Measurements from ENCODE around the gene HEY2.

HEY2 gene

DNA sequence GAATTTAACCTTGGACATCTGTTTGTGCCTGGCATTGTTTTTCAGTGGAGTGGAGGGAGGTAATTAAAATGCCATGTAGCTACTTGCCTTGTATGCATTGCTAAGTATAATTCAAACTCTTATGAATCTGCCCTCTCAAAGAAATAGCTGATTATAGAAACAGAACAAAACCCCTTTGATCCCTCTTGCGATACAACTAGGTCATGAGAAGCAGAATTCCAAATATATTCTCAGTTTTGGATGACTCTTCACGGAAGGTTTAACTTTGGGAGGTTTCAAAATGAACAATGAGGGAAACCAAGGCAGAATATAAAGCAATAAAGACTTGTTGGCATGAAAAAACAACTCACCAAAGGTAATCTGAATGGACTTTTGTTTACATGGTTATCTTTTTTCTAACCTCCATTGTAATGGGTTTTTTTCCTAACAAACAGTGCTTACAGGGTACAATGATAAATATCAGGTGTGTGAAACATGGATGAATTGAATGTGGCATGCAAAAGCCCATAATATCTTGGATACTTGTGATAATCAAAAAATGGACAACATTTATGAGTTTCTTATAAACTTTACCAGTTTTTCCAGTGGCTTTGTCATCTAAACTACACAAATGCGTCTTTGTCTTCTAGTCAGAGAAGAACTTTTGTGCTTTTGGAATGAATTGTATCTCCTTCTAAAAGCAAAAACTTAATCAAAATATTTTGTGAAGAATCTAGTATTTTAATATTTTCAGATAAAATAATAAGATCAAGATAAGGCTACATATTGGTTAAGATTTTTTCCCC lies 15.7 kb upstream of the HEY2 start:
- H3K4me1 Mint-ChIP-seq (ENCODE audit: low read depth), result no peaks in the 10 kb centered on the region

DNA sequence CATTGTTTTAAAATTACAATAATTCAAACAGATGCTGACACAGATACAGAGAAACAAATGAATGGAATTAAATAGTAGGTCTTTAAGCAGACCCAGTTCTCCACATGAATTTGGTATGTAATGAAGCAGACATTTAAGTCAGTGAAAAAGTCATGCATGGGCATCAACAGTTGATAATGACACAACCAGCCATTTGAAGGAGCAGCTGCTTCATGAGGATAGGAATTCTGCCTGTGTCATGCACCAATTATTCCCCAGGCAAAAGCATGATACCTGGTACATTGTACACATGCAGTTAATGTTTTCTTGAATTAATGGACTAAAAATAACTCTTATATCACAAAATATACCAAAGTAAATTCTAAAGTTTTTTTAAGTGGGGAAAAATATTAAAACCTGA lies 11.2 kb upstream of the HEY2 start:
- Mint-ChIP-seq H3K9me3 (ENCODE audit: low read depth) (no peaks in the 10 kb centered on the region), H3K4me1 (ENCODE audit: low read depth) (no peaks in the 10 kb centered on the region), H3K27ac (no peak overlapping the region), H3K27me3 (peaks cover 20% of the 10 kb centered on the region), H3K4me3 (no peak overlapping the region), H3K36me3 (no peaks in the 10 kb centered on the region)

More for the DNA sequence above, 15.7 kb upstream of the HEY2 start:
- no peak overlapping the region for H3K27ac Mint-ChIP-seq
- no peaks in the 10 kb centered on the region for H3K9me3 Mint-ChIP-seq (ENCODE audit: low read depth)
- no peaks in the 10 kb centered on the region for H3K36me3 Mint-ChIP-seq
- no peak overlapping the region for H3K4me3 Mint-ChIP-seq
- H3K27me3 Mint-ChIP-seq, result peaks cover 28% of the 10 kb centered on the region

DNA sequence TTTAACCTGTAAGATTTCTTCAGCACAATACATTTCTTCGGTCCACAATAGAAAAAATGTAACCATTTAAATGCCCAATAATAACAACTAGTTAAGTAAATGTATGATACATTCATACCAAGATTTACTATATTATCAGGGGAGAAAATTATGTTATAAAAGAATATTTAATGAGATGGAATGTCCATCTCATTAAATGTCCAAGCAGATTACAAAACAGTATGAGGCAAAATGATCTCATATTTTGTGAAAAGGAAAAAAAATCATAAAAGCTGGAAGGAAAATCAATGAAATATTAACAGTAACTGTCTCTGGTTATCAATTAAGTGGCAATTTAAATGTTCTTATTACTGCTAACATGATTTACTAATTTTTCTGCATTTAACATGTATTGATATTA lies 10.1 kb upstream of the HEY2 start:
- H3K27ac Mint-ChIP-seq, result no peak overlapping the region
- H3K9me3 Mint-ChIP-seq (ENCODE audit: low read depth), result no peaks in the 10 kb centered on the region
- H3K4me1 Mint-ChIP-seq (ENCODE audit: low read depth), result no peaks in the 10 kb centered on the region
- peaks cover 21% of the 10 kb centered on the region for H3K27me3 Mint-ChIP-seq
- no peak overlapping the region for H3K4me3 Mint-ChIP-seq
- no peaks in the 10 kb centered on the region for H3K36me3 Mint-ChIP-seq

DNA sequence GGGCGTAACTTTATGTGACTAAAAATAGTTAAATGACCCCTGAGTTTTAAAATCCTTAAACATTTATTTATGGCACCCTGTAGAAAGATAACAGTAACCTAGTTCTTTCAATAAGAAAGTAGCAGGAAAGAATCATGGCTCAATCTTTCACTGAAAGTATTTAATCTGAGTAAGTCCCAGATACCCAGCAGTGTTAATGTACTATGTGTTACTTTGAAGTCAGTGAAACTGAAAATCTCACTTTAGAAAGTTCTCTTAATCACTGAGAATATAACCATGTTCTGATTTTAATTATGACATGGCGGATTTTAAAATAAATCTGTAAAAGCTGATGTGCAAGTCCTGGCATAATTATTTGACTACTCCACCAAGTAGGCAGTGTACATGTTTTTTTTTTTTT lies 8.1 kb upstream of the HEY2 start:
- no peak overlapping the region for H3K4me3 Mint-ChIP-seq
- peaks cover 22% of the 10 kb centered on the region for H3K27me3 Mint-ChIP-seq
- H3K9me3 Mint-ChIP-seq (ENCODE audit: low read depth), result no peaks in the 10 kb centered on the region
- peaks cover 3% of the 10 kb centered on the region for H3K4me1 Mint-ChIP-seq (ENCODE audit: low read depth)
- no peak overlapping the region for H3K27ac Mint-ChIP-seq
- H3K36me3 Mint-ChIP-seq, result no peaks in the 10 kb centered on the region

DNA sequence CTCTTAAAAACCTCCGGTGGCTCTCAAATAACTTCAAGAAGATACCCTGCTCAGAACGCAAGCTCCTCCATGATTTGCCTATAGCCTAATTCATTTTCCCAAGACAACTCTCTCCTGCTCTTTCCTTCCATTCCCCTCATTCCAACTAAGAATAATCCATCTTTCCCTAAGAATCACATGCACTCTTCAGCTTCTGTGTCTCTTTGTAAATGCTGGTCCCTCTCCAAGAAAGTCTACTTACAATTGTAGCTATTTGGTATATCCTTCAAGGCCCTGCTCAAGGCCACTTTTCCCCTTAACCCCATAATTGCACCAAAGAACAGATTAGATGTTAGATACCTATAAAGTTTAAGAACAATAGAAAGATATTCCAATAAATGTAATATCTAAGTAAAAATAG lies 7.4 kb upstream of the HEY2 start:
- Mint-ChIP-seq H3K36me3 (no peaks in the 10 kb centered on the region), H3K27me3 (peaks cover 25% of the 10 kb centered on the region), H3K4me1 (ENCODE audit: low read depth) (peaks cover 10% of the 10 kb centered on the region), H3K9me3 (ENCODE audit: low read depth) (no peaks in the 10 kb centered on the region), H3K27ac (no peak overlapping the region), H3K4me3 (no peak overlapping the region)

DNA sequence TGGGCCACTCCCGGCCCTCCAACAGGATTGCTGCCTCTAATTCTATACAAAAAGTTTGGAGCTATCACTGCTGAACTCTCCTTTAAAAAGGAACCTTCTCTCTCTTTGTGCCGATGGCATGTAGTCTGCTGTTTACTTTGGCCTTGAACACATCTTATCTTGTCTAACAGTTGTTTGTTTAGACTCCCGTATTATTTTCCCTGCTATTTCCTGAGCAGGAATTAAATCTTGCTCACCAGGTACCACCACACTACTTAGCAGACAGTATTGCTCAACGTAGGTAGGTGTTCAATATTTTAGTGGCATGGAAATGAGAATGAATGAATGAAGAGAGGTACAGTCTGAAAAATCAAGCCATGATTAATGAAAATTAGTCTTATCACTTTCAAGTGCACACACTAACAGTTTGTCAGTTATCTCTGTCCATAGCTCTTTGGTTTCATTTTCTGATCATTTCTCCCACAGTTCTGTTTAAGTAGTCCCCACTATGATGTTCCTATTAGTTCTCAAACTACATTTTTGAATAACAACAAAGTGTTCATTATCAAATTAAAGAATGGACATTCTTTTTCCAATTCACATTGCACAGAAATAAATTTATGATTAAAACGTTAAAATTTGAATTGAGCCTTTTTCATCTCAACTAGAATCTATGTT lies 6.8 kb upstream of the HEY2 start:
- H3K4me1 Mint-ChIP-seq (ENCODE audit: low read depth), result peaks cover 15% of the 10 kb centered on the region
- no peaks in the 10 kb centered on the region for H3K9me3 Mint-ChIP-seq (ENCODE audit: low read depth)
- no peak overlapping the region for H3K4me3 Mint-ChIP-seq
- H3K36me3 Mint-ChIP-seq, result no peaks in the 10 kb centered on the region
- H3K27me3 Mint-ChIP-seq, result peaks cover 22% of the 10 kb centered on the region
- H3K27ac Mint-ChIP-seq, result no peak overlapping the region

DNA sequence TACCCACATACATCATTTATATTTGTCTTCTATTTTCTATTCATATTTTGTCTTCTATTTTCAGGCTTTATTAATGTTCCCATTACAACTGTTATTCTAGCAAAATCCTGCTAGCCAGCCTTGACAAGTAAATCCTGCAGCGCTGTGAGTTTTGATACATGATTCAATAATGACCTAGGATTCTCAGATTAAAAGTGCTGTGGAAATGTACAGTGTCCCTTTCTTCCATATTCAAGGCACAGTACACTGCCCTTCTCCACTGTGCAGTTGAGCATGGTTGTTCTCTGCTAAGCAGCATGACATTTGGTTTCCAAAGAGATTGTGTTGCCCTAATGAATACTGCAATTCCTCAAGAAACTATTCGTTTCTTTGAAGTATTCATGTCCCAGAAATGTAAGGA lies 5.8 kb upstream of the HEY2 start:
- H3K9me3 Mint-ChIP-seq (ENCODE audit: low read depth), result no peaks in the 10 kb centered on the region
- H3K4me3 Mint-ChIP-seq, result no peak overlapping the region
- H3K36me3 Mint-ChIP-seq, result no peaks in the 10 kb centered on the region
- H3K27me3 Mint-ChIP-seq, result peaks cover 20% of the 10 kb centered on the region
- no peak overlapping the region for H3K27ac Mint-ChIP-seq
- peaks cover 18% of the 10 kb centered on the region for H3K4me1 Mint-ChIP-seq (ENCODE audit: low read depth)

DNA sequence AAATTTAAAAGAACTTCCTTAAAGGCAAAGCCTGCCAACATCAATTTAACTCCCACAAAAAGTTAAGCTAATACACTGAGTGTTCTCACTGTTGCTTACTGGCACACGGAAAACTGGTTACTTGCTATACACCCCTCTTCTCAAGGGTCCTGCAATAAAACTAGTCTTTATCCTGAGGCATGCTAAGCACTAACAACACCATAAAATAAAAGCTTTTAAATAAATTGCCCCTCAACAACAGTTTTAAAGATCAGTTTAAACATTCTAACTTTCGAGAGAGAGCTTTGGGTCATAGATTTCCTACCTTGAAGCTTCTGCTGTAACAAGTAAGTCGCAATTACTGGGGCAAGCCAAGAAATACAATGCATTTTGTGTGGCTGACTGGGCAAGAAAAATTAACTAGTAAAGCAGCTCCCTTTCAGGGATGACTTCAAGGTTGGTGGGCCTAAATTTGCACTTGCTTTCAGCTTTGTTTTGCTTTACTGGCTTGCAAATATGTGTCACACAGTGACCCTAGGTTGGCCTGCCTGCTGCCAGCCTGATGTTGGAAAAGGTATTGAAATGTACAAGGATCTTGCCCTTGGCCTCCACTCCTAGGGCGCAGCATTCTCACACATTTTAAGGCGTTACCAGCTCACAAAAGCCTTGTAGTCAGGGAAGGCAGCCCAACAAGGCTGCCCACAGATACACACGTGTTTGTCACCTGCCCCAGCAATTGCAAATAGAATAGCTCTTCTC lies 4.0 kb upstream of the HEY2 start:
- H3K4me1 Mint-ChIP-seq (ENCODE audit: low read depth), result peaks cover 28% of the 10 kb centered on the region
- no peak overlapping the region for H3K4me3 Mint-ChIP-seq
- peaks cover 24% of the 10 kb centered on the region for H3K27me3 Mint-ChIP-seq
- no peak overlapping the region for H3K27ac Mint-ChIP-seq
- no peaks in the 10 kb centered on the region for H3K9me3 Mint-ChIP-seq (ENCODE audit: low read depth)
- no peaks in the 10 kb centered on the region for H3K36me3 Mint-ChIP-seq

DNA sequence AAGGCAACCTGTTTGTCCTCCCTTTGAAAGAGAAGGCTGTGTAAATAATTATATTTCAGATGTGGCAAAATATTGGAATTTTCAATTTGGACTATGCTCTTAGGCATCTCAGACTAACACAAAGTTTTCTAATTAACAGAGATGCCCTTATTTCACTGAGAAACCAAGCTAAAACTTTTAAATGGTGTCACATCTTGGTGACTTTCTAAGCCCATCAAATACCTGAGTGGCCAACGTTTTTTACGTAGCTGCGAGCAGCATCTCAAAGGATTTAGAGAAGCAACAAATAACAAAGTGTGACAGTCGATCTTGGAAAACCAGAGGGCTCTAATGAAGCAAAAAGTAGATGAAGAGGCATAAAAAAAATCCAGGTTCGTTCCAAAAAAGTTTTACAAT lies 3.4 kb upstream of the HEY2 start:
- peak overlapping the region; percentile 84 for H3K4me3 Mint-ChIP-seq
- H3K27ac Mint-ChIP-seq, result no peak overlapping the region
- H3K9me3 Mint-ChIP-seq (ENCODE audit: low read depth), result no peaks in the 10 kb centered on the region
- peaks cover 31% of the 10 kb centered on the region for H3K4me1 Mint-ChIP-seq (ENCODE audit: low read depth)
- no peaks in the 10 kb centered on the region for H3K36me3 Mint-ChIP-seq
- peaks cover 28% of the 10 kb centered on the region for H3K27me3 Mint-ChIP-seq

DNA sequence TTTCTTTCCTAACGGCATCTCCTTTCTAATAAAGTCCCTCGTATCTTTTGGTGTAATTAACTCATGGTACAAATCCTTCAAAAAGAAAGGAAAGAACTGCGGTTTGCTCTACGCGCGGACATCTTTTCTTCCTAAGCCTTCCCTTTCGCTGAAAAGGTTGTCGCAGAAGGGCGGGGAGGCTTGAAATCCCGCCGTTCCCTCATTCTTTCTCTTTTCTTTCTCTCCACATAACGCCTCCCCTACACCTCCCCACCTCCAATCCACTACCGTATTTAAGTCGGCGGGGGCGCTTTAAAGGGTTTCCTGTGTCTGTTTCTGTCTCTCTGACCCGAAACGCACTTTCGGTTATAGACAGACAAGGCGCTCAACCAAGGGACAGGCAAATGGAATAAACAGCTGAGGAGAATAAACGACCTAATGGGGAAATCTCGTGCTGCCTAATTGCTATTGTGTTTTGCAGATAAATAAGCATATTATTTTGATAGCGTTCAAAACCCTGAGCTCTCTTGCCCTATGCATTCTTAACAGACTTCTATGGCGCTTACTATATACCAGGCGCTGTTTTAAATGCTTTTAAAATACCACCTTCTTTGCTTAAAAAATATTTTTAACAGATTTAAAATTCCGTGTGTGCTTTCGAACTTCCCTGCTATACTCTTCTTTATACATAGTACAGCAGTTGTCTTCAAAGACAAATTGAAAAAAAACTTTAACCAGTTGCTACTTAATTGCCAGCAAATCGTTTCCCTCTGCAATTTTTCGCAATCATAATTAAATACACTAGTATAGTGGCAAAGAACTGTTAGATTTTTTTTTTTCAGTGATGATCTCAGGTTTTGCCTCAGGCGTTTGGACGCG lies 2.5 kb upstream of the HEY2 start:
- Mint-ChIP-seq H3K4me3 (peak overlapping the region; percentile 84), H3K27ac (peak overlapping the region; percentile 1), H3K27me3 (peaks cover 31% of the 10 kb centered on the region), H3K4me1 (ENCODE audit: low read depth) (peaks cover 31% of the 10 kb centered on the region), H3K36me3 (no peaks in the 10 kb centered on the region), H3K9me3 (ENCODE audit: low read depth) (no peaks in the 10 kb centered on the region)

DNA sequence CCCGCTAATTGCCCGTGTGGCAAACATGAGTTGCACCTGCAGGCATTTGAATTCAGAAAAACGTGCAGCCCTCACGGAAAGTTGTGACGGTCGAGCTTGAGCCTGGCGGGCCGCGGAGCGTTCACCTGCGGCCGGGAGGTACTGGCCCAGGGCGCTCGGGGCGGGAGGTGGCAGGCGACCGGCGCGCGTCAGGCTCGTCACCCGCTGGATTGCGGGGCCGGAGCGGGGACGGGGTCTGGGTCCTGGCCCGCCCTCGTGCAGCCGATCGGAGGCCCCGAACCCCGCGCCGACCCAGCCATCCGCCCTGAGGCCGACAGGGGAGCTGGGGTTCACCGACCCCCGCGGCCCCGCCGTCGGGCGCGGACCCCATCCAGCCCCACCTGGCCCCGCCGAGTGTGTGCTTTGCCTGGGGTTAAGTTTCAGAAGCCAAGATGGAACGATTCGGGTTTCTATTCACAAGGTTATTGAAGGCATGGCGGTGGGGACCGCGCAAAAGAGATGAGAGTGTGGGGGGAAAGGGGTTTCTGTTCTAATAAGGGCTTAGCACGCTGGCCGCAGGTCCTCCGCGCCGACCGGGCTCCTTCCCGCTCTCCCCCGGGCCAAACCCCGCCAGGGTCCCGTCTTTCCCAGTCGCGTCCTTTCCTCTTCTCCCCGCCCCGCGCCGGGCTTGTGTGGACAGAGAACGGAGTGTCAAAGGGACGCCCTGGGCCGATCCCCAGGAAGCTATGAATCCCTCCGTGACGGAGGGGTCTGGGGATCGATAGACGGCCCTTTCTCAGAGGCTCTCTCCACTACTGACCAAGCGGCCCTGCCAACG lies 1.6 kb upstream of the HEY2 start:
- Mint-ChIP-seq H3K36me3 (no peaks in the 10 kb centered on the region), H3K9me3 (ENCODE audit: low read depth) (no peaks in the 10 kb centered on the region), H3K4me3 (peak overlapping the region; percentile 91), H3K4me1 (ENCODE audit: low read depth) (peaks cover 31% of the 10 kb centered on the region), H3K27me3 (peaks cover 29% of the 10 kb centered on the region), H3K27ac (no peak overlapping the region)

DNA sequence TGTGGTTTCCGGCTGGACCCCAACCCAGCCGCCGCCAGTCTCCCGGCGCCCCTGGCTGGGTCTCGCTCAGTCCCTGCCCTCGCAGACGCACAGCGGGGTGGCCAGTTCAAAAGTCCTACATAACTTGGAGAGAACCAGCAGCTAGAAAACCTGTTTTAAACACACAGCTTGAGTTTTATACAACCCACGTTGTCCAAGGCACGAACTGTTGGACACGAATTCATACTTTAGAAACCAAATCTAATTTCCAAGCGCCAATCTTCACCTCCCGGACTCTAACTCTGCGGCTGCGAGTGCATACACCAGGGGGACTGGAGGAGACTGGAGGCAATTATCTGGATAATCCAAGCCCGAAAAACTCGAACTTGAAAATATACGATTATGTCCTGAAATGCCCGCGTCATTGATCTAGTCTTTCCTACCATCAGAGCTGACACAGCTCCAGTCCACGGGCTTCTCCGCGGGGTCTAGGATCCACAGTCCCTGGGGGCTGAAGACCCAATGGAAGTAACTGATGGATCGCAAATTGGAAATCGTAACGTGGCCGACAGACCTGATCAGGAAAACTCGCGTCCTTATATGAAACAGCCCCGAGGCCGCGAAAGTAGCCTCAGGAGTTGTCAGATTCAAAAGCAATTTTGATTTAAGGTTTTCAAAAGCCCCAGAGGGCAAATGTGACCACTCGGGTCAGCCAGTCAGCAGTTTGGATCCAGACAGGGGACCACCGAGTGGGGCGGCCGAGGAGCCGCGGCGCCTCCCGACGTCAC lies 843 bp upstream of the HEY2 start:
- Mint-ChIP-seq H3K36me3 (no peaks in the 10 kb centered on the region), H3K4me3 (peak overlapping the region; percentile 91), H3K27ac (no peak overlapping the region), H3K9me3 (ENCODE audit: low read depth) (no peaks in the 10 kb centered on the region), H3K4me1 (ENCODE audit: low read depth) (peaks cover 34% of the 10 kb centered on the region), H3K27me3 (peaks cover 28% of the 10 kb centered on the region)

DNA sequence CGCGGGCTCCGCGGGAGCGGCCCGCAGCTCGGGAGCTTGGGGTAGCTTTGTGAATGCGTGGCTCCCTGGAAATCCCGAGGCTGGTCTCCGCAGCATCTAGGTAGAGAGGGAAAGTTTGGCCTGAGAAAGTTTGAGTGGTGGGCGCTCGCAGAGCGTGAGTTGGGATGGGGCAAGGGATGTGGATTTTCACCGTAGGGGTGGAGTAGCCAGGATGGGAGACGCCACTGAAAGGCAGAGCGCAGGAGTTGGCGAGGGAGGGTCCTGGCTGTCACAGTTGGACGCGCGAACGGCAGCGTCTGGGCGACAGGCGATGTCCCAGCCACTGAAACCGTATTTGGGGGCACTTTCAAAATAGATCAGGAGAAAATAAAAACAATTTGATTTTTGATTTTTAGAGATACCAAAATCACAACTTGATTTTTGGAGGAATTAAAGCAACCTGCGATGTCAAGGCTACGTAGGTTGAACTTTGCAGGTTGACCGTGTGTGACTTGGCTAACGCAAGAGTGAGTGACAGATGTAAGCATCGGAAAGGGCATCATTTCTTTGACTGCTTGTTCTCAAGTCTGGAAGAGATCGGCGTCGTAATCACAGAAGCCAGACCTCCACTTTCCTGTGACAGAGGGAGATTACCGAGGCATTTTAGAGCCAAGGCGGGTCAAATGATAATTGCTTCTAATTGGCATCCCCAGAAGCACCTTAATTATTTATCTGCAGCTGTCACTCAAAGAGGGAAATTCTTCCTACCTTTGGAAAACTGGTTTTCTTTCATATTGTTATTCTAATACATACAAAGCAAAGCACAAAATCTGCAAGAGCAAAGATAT lies 646 bp downstream of the HEY2 start:
- H3K27ac Mint-ChIP-seq, result peak overlapping the region; percentile 46

More for the DNA sequence above, 646 bp downstream of the HEY2 start:
- Mint-ChIP-seq H3K27me3 (peaks cover 28% of the 10 kb centered on the region), H3K36me3 (no peaks in the 10 kb centered on the region), H3K9me3 (ENCODE audit: low read depth) (no peaks in the 10 kb centered on the region), H3K4me1 (ENCODE audit: low read depth) (peaks cover 35% of the 10 kb centered on the region), H3K4me3 (peak overlapping the region; percentile 92)

Data from activated naive CD8-positive, alpha-beta T cell (primary cell).